H54 (cell line): ENCODE measurements around the gene TMEM269.

ENCODE experiments used
- DNase-seq: peaks from one replicate; pipeline ENCODE4 v3.0.0; 2011; ENCODE audit warnings: low spot score, mixed read lengths; ENCODE audit not compliant: insufficient read length
- FAIRE-seq: peaks from 3 replicates; lab custom pipeline; 2011; peaks lifted over from hg19 to GRCh38; lab: Jason Lieb, UNC
- POLR2A ChIP-seq: IDR thresholded peaks from 2 replicates; pipeline ENCODE4 v1.6.1; 2011; ENCODE audit warnings: low read depth, mild to moderate bottlenecking, low read length

Gene TMEM269

GRCh38 chr1:42774928-42775526 lies 9.8 kb upstream of the TMEM269 start:
- no peak for FAIRE-seq
- no peak for DNase-seq
- no peak for TF ChIP-seq POLR2A

- TF ChIP-seq POLR2A, result no peak
- FAIRE-seq (no peak), DNase-seq (no peak)
These were observed 8.3 kb upstream of the TMEM269 start for GRCh38 chr1:42776502-42776901.

GRCh38 chr1:42777852-42778251 lies 6.9 kb upstream of the TMEM269 start:
- FAIRE-seq (no peak), DNase-seq (peak; percentile 38)
- TF ChIP-seq POLR2A, result no peak

GRCh38 chr1:42779725-42780124 lies 5.1 kb upstream of the TMEM269 start:
- TF ChIP-seq POLR2A, result no peak
- DNase-seq (no peak), FAIRE-seq (no peak)

GRCh38 chr1:42780176-42780575 lies 4.6 kb upstream of the TMEM269 start:
- DNase-seq, result no peak
- no peak for FAIRE-seq
- TF ChIP-seq POLR2A, result no peak

GRCh38 chr1:42783092-42783491 lies 1.7 kb upstream of the TMEM269 start:
- TF ChIP-seq POLR2A, result no peak
- FAIRE-seq (no peak), DNase-seq (no peak)

- no peak for TF ChIP-seq POLR2A
- DNase-seq (no peak), FAIRE-seq (no peak)
These were observed 245 bp upstream of the TMEM269 start for GRCh38 chr1:42784547-42784945.

GRCh38 chr1:42786097-42786496 lies 1.3 kb downstream of the TMEM269 start:
- FAIRE-seq (no peak), DNase-seq (no peak)
- TF ChIP-seq POLR2A, result no peak

- DNase-seq (no peak), FAIRE-seq (no peak)
- TF ChIP-seq POLR2A, result no peak
These were observed 3.2 kb downstream of the TMEM269 start for GRCh38 chr1:42788021-42788420.

GRCh38 chr1:42793824-42794223 lies 9.0 kb downstream of the TMEM269 start:
- no peak for DNase-seq
- no peak for FAIRE-seq
- no peak for TF ChIP-seq POLR2A

- no peak for TF ChIP-seq POLR2A
- DNase-seq, result no peak
- FAIRE-seq, result no peak
These were observed 12.6 kb downstream of the TMEM269 start for GRCh38 chr1:42797414-42797813.

- FAIRE-seq (no peak), DNase-seq (no peak)
- TF ChIP-seq POLR2A, result no peak
These were observed 13.2 kb downstream of the TMEM269 start for GRCh38 chr1:42797979-42798378.

GRCh38 chr1:42801832-42802473 lies 17.2 kb downstream of the TMEM269 start:
- DNase-seq, result no peak
- TF ChIP-seq POLR2A, result no peak
- FAIRE-seq, result no peak

GRCh38 chr1:42806171-42806570 lies 21.4 kb downstream of the TMEM269 start:
- no peak for FAIRE-seq
- no peak for TF ChIP-seq POLR2A

GRCh38 chr1:42806593-42806992 lies 21.8 kb downstream of the TMEM269 start:
- no peak for TF ChIP-seq POLR2A
- DNase-seq (no peak), FAIRE-seq (no peak)

More at GRCh38 chr1:42806171-42806570, 21.4 kb downstream of the TMEM269 start:
- DNase-seq, result no peak
